Astrocyte of the cerebellum (primary cell): ENCODE data around the gene KIF5C.
"Not testable (repeated sequence)": the region's sequence is repeated elsewhere in the genome, so short reads cannot be mapped to it uniquely, and the experiment has no call there.

Source experiments
- DNase-seq: peaks from one replicate; pipeline ENCODE4 v3.0.0-alpha.2; 2011; ENCODE audit warnings: low read depth
- H3K4me3 ChIP-seq: 2 replicates; pipeline ENCODE4 v1.5.1; 2011; ENCODE audit warnings: mild to moderate bottlenecking, low read depth, low read length, moderate library complexity
- in situ Hi-C: cut with HindIII; loops from 2 replicates; pipeline ENCODE4 v1.10.0; 2017; ENCODE audit warnings: low sequenced_read_pairs
- TF ChIP-seq, protein P1 (sequence below): IDR thresholded peaks from 2 replicates; pipeline ENCODE4 v1.5.1; 2012; ENCODE audit warnings: low read length, low read depth, moderate library complexity, mild to moderate bottlenecking; ENCODE audit errors: missing control alignments

Gene KIF5C

DNA sequence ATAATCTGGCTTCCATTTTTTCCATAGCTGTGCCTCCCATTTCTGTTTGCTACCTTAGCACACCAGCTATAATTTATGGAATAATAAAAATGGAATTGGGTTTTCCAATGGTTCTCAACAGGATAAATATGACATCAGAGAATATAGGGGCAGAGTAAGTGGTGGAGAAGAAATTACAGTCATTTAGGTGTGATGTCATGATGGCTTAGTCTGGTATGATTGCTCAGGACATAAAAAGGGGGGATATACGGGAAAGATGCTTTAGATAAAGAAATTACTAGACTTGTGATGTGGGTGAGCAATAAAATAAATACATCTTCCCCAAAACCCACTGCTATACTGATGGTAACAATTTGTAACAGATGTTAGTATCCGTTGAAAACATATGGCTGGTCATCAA is 21.6 kb upstream of the KIF5C start:
- TF ChIP-seq, protein P1, sequence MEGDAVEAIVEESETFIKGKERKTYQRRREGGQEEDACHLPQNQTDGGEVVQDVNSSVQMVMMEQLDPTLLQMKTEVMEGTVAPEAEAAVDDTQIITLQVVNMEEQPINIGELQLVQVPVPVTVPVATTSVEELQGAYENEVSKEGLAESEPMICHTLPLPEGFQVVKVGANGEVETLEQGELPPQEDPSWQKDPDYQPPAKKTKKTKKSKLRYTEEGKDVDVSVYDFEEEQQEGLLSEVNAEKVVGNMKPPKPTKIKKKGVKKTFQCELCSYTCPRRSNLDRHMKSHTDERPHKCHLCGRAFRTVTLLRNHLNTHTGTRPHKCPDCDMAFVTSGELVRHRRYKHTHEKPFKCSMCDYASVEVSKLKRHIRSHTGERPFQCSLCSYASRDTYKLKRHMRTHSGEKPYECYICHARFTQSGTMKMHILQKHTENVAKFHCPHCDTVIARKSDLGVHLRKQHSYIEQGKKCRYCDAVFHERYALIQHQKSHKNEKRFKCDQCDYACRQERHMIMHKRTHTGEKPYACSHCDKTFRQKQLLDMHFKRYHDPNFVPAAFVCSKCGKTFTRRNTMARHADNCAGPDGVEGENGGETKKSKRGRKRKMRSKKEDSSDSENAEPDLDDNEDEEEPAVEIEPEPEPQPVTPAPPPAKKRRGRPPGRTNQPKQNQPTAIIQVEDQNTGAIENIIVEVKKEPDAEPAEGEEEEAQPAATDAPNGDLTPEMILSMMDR = no peak
- in situ Hi-C loops = no loop called here
- DNase-seq = no peak
- H3K4me3 ChIP-seq = no peak overlapping the region

GRCh38 chr2:148860037-148860436 is 15.0 kb upstream of the KIF5C start:
- in situ Hi-C loops = no loop called here
- TF ChIP-seq, protein P1 = no peak
- DNase-seq = peak; percentile 49
- H3K4me3 ChIP-seq = no peak overlapping the region

GRCh38 chr2:148861367-148861766 is 13.7 kb upstream of the KIF5C start:
- in situ Hi-C loops = no loop called here
- DNase-seq = no peak
- TF ChIP-seq, protein P1 = no peak
- no peak overlapping the region for H3K4me3 ChIP-seq

DNA sequence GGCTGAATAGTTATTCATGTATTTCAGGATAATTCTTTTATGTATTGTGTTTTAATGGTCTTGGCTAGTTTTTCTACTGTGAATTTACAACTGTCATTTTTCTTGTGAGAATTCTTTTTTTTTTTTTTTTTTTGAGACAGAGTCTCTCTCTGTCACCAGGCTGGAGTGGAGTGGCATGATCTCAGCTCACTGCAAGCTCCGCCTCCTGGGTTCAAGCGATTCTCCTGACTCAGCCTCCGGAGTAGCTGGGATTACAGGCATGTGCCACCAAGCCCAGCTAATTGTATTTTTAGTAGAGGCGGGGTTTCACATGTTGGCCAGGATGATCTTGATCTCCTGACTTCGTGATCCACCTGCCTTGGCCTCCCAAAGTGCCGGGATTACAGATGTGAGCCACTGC is 12.5 kb upstream of the KIF5C start:
- in situ Hi-C loops, H3K4me3 ChIP-seq, DNase-seq: not testable (repeated sequence)

- no peak for DNase-seq
- in situ Hi-C loops = no loop called here
- no peak overlapping the region for H3K4me3 ChIP-seq
- TF ChIP-seq, protein P1 = no peak
Observed at GRCh38 chr2:148865512-148865911, 9.5 kb upstream of the KIF5C start.

DNA sequence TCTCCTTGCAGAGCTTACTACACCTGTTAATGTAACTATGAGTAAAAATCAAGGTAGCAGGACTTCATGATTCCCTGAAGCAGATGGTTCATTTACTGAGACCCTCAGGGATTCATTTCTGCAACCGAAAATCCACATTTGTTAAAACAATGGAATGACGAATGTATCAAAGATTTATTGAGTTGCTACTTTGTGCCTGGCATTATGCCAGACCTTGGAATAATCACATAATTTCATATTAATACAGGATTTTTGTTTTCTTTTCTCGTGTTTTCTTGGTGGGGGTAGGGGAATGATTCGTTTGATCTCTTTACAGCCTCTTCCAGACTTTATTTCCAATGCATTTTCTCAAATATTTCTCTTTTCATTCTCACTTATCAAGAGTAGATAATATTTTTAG is 8.9 kb upstream of the KIF5C start:
- TF ChIP-seq, protein P1 = no peak
- no peak overlapping the region for H3K4me3 ChIP-seq
- in situ Hi-C loops = no loop called here
- no peak for DNase-seq

GRCh38 chr2:148867079-148867769 is 7.8 kb upstream of the KIF5C start:
- TF ChIP-seq, protein P1 = no peak

More at GRCh38 chr2:148867079-148867769, 7.8 kb upstream of the KIF5C start:
- in situ Hi-C loops = no loop called here
- no peak for DNase-seq
- no peak overlapping the region for H3K4me3 ChIP-seq
